Measurements from ENCODE around the gene CDH26. TPM values are rescaled to one million over a fixed set of nuclear protein-coding genes. Genes with fewer than 3 reads are reported as not detected.

The CDH26 gene
- total RNA-seq, 1 donor from 2014 or later, result not detected

DNA sequence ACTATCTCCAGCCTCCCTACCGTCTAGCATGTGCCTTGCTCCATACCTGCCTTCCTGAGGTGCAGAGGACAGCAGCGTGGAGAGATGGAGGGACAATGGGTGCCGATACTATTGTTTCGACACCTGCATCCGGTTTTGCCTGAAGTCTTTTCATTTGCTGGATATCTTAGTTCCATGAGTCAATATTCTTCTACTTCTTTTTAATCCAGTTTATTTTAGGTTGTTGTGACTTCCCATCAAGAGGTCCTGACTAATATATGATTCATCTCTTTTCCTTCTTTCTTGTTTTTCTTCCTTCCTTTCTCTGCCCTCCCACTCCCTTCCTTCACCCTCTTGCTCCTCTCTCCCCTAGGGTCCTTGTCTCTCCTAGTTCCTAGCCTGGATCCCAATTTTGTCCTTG, 91.4 kb downstream of the CDH26 start:
- no peak for DNase-seq (ENCODE audit: low read depth)

DNA sequence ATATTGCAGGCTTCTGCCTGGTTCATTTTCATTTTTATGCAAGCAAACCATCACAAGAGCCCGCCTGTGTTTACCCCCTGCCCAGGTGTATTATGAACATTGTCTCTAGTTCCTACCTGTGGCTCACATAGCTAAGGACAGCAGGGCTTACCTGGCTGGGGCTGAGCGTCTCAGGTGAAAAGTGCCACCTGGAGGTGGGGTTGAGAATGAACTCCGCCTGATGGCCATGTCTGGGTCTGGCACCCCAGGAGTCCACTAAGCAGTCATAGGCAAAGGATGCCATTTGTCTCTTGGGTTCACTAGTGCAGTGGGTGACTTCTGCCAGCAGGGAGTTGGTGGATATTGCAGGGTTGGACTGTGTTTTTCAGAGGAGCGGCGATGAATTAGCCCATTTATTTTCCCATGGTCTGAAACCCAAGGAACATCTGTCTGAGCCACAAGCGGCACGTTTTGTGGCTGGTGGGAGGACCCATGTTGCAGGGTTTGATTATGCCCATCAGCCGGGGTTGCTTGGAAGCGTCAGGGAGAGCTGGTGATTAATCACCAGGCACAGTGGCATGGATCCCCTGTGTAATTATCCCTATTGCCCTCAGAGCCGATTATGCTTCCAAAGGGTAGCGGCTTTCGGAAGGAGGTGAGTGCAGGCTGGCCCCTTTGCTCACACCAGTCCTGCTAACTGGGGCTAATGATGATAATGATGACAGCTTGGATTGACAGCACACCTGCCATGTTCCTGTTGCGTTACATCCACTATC, 92.1 kb downstream of the CDH26 start:
- no peak for DNase-seq (ENCODE audit: low read depth)
- no peak overlapping the region for H3K4me3 ChIP-seq (ENCODE audit: low read depth, low read length)
- TF ChIP-seq, protein P1, sequence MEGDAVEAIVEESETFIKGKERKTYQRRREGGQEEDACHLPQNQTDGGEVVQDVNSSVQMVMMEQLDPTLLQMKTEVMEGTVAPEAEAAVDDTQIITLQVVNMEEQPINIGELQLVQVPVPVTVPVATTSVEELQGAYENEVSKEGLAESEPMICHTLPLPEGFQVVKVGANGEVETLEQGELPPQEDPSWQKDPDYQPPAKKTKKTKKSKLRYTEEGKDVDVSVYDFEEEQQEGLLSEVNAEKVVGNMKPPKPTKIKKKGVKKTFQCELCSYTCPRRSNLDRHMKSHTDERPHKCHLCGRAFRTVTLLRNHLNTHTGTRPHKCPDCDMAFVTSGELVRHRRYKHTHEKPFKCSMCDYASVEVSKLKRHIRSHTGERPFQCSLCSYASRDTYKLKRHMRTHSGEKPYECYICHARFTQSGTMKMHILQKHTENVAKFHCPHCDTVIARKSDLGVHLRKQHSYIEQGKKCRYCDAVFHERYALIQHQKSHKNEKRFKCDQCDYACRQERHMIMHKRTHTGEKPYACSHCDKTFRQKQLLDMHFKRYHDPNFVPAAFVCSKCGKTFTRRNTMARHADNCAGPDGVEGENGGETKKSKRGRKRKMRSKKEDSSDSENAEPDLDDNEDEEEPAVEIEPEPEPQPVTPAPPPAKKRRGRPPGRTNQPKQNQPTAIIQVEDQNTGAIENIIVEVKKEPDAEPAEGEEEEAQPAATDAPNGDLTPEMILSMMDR (conservative IDR thresholded peaks at IDR 0.05; ENCODE audit: low read depth, low read length), result peak; percentile 64

More for the DNA sequence above, 91.4 kb downstream of the CDH26 start:
- no peak overlapping the region for H3K4me3 ChIP-seq (ENCODE audit: low read depth, low read length)
- TF ChIP-seq, protein P1 (conservative IDR thresholded peaks at IDR 0.05; ENCODE audit: low read depth, low read length), result no peak

DNA sequence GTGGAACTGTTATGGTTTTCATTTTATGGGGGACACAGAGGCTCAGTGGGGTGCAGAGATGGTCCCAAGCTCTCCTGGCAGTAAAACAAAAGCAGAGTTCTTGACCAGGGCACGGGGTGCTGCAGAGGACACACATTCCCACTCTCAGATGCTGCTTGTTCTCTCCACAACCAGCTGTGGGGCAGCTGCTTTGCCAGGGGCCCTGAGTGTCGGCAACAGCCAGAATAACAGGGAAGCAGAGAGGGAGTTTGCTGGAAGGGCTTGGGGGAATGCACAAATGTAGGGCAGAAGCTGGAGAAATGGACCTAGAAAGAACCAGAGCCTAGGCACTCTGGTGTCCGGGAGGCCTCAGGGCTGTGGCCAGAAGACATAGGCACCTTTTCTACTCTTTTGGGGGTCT, 93.7 kb downstream of the CDH26 start:
- no peak overlapping the region for H3K4me3 ChIP-seq (ENCODE audit: low read depth, low read length)
- TF ChIP-seq, protein P1 (conservative IDR thresholded peaks at IDR 0.05; ENCODE audit: low read depth, low read length), result no peak
- DNase-seq (ENCODE audit: low read depth), result no peak

DNA sequence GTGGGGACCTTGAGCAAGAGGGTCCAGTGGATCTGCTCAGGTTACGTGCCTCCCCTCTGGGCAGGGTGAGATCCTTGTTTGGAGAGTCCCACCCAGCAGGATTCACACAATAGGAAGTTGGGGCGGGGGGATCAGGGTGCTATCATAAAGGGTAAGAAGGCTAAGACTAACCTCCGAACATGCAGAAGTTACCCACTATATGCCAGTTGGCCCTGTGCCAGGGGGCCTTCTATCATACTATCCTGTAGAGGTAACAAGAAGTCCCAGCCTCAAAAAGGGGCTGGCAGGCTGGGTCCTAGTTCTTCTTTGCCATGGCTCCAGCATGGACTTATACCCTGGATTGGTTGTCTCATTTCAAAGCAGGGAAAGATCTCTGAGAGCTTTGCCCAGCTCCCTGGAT, 94.1 kb downstream of the CDH26 start:
- H3K4me3 ChIP-seq (ENCODE audit: low read depth, low read length), result no peak overlapping the region
- DNase-seq (ENCODE audit: low read depth), result no peak
- TF ChIP-seq, protein P1 (conservative IDR thresholded peaks at IDR 0.05; ENCODE audit: low read depth, low read length), result no peak

DNA sequence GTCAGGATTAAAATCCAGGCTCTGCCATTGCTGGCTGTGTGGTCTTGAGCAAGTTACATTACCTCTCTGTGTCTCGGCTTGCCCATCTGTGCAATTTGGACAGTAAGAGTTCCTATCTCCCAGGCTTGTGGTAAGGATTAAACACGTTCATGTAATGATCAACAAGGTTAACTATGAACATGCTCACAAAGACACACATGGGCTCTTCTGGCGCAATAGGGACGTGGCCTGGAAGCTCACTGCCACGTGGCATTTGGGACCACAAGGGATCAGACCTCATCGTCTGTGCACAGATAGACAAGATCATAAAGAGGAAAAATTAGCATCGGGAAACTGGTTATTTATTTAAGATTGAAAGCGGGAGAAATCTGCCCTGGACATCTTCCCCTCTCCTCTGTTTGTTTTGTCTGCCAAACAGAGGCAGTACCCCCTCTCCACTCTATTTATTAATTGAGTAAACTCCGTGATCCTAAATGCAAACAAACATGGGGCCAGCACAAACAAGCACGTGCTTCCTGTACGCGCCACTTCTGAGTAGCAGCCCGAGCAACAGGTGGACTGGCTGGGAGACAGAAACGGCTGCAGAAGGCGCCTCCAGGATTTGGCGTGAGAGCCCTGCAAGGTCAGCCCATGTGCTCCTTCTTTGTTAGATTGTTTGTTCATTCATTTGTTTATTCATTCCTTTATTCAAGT, 95.0 kb downstream of the CDH26 start:
- no peak overlapping the region for H3K4me3 ChIP-seq (ENCODE audit: low read depth, low read length)
- TF ChIP-seq, protein P1 (conservative IDR thresholded peaks at IDR 0.05; ENCODE audit: low read depth, low read length), result no peak
- peak; percentile 36 for DNase-seq (ENCODE audit: low read depth)

DNA sequence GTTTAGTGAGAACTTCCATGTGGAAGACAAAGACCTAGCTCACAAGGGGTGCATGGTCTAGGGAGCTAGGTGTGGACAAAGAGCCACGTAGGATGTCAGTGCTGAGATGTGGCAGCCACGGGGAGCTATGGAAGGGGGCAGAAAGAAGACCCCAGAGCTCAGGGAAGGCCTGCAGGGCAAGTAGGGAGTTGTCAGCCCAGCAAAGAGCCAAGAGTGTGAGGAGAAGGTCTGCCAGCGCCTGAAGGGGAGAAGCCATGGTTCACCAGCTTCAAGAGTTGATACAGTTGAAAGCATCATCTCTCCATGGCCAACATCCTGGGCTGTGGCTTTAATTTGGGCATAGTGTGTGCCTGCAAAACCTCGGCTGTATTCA, 95.6 kb downstream of the CDH26 start:
- H3K4me3 ChIP-seq (ENCODE audit: low read depth, low read length), result no peak overlapping the region
- TF ChIP-seq, protein P1 (conservative IDR thresholded peaks at IDR 0.05; ENCODE audit: low read depth, low read length), result no peak
- no peak for DNase-seq (ENCODE audit: low read depth)
